MCF 10A (cell line): Measurements from ENCODE around the gene RAB14. TPM values are rescaled to one million over a fixed set of nuclear protein-coding genes. Genes with fewer than 3 reads are reported as not detected.
A peak's percentile ranks its signal among the peaks of the same experiment; 100 is the strongest.
"Not testable (repeated sequence)": the region's sequence is repeated elsewhere in the genome, so short reads cannot be mapped to it uniquely, and the experiment has no call there.

Experiments
- BruUV-seq: library from RNA; stranded (reverse); fragments of 400-500 nt; replicated peaks from 2 replicates; lab custom pipeline; 2021; lab: Mats Ljungman, UMichigan
- CTCF ChIA-PET: fragments of 300-600 bp; sonication (Branson Sonifier 250); formaldehyde crosslinking; extraction: SDS; loops from one replicate; lab custom pipeline; 2021; ENCODE audit warnings: antibody characterized with exemption, inconsistent platforms; lab: Yijun Ruan, JAX
- POLR2A ChIA-PET: fragments of 300-600, 350-650 bp; sonication (Branson Sonifier 250); formaldehyde crosslinking; extraction: SDS; loops from one replicate; lab custom pipeline; 2020; ENCODE audit warnings: antibody characterized with exemption, inconsistent platforms; lab: Yijun Ruan, JAX
- DNase-seq: peaks from one replicate; pipeline ENCODE4 v3.0.0-alpha.2; 2018; ENCODE audit not compliant: unreplicated experiment
- H3K27ac Mint-ChIP-seq: one replicate; pipeline ENCODE4 v1.8.0; 2022; ENCODE audit warnings: mild to moderate bottlenecking, low read depth, mixed read lengths; ENCODE audit not compliant: unreplicated experiment
- H3K27me3 Mint-ChIP-seq: one replicate; pipeline ENCODE4 v1.8.0; 2022; ENCODE audit warnings: mixed read lengths; ENCODE audit not compliant: insufficient read depth, unreplicated experiment
- H3K36me3 Mint-ChIP-seq: one replicate; pipeline ENCODE4 v1.8.0; 2022; ENCODE audit warnings: mild to moderate bottlenecking, moderate library complexity, mixed read lengths; ENCODE audit not compliant: insufficient read depth, unreplicated experiment
- H3K4me1 Mint-ChIP-seq: one replicate; pipeline ENCODE4 v1.8.0; 2022; ENCODE audit warnings: mixed read lengths; ENCODE audit not compliant: insufficient read depth, unreplicated experiment
- H3K4me3 Mint-ChIP-seq: one replicate; pipeline ENCODE4 v1.8.0; 2022; ENCODE audit warnings: mild to moderate bottlenecking, moderate library complexity, mixed read lengths; ENCODE audit not compliant: unreplicated experiment
- H3K9me3 Mint-ChIP-seq: one replicate; pipeline ENCODE4 v1.8.0; 2022; ENCODE audit warnings: mixed read lengths; ENCODE audit not compliant: unreplicated experiment
- intact Hi-C: fragments of 100-400 bp; cut with micrococcal nuclease; formaldehyde crosslinking; loops from 2 replicates; pipeline ENCODE4 v1.14.1; 2022
- total RNA-seq: library from RNA; stranded (reverse); gene quantifications from 2 replicates; pipeline ENCODE4 v1.2.3, GENCODE V29; 2022
- TF ChIP-seq, protein P1 (sequence below): fragments of 200-600 bp; IDR thresholded peaks from one replicate; pipeline ENCODE4 v1.8.0; 2022; ENCODE audit warnings: antibody characterized with exemption, mild to moderate bottlenecking; ENCODE audit not compliant: unreplicated experiment

The RAB14 gene
- total RNA-seq, 1 experiment from 2014 or later = 65.8 TPM

DNA sequence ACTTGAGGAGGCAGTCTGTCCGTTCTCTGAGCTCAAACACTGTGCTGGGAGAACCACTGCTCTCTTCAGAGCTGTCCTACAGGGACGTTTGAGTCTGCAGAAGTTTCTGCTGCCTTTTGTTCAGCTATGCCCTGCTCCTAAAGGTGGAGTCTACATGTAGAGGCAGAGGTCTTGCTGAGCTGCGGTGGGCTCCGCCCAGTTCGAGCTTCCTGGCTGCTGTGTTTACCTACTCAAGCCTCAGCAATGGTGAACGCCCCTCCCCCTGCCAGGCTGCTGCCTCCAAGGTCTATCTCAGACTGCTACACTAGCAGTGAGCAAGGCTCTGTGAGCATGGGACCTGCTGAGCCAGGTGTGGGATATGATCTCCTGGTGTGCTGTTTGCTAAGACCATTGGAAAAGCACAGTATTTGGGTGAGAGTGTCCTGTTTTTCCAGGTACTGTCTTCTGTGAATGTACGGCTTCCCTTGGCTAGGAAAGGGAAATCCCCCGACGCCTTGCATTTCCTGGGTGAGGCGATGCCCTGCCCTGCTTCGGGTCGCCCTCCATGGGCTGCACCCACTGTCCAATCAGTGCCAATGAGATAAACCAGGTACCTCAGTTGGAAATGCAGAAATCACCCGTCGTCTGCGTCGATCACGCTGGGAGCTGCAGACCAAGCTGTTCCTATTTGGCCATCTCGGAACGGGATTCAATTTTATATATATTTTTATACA is 68.4 kb downstream of the RAB14 start:
- CTCF ChIA-PET = interaction anchor here (0.6 to 1.3 kb wide), 3 partner anchors 9 to 73 kb away, joined by 3 read pairs; no protein-coding TSS in a partner anchor
- peak; percentile 24 for DNase-seq

DNA sequence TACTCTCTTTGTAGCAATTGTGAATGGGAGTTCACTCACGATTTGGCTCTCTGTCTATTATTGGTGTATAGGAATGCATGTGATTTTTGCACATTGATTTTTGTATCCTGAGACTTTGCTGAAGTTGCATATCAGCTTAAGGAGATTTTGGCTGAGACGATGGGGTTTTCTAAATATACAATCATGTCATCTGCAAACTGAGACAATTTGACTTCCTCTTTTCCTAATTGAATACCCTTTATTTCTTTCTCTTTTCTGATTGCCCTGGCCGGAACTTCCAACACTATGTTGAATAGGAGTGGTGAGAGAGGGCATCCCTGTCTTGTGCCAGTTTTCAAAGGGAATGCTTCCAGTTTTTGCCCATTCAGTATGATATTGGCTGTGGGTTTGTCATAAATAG is 72.3 kb downstream of the RAB14 start:
- POLR2A ChIA-PET = interaction anchor here (1.9 kb wide), 1 partner anchor 8 kb away, joined by 7 read pairs; no protein-coding TSS in a partner anchor
- H3K27ac Mint-ChIP-seq, H3K27me3 Mint-ChIP-seq, DNase-seq, CTCF ChIA-PET, intact Hi-C loops, H3K4me1 Mint-ChIP-seq, H3K4me3 Mint-ChIP-seq, BruUV-seq, H3K9me3 Mint-ChIP-seq: not testable (repeated sequence)
- peaks cover 16% of the 10 kb centered on the region for H3K36me3 Mint-ChIP-seq

More for the DNA sequence above, 68.4 kb downstream of the RAB14 start:
- BruUV-seq = no TSS peak
- intact Hi-C loops = no loop called here
- H3K4me3 Mint-ChIP-seq = no peak overlapping the region
- no peak overlapping the region for H3K27ac Mint-ChIP-seq
- peaks cover 26% of the 10 kb centered on the region for H3K36me3 Mint-ChIP-seq
- H3K4me1 Mint-ChIP-seq = no peaks in the 10 kb centered on the region
- no peaks in the 10 kb centered on the region for H3K27me3 Mint-ChIP-seq
- POLR2A ChIA-PET = interaction anchor here (0.6 to 1.3 kb wide), 3 partner anchors 9 to 61 kb away, joined by 4 to 11 read pairs (median 5); no protein-coding TSS in a partner anchor
- TF ChIP-seq, protein P1, sequence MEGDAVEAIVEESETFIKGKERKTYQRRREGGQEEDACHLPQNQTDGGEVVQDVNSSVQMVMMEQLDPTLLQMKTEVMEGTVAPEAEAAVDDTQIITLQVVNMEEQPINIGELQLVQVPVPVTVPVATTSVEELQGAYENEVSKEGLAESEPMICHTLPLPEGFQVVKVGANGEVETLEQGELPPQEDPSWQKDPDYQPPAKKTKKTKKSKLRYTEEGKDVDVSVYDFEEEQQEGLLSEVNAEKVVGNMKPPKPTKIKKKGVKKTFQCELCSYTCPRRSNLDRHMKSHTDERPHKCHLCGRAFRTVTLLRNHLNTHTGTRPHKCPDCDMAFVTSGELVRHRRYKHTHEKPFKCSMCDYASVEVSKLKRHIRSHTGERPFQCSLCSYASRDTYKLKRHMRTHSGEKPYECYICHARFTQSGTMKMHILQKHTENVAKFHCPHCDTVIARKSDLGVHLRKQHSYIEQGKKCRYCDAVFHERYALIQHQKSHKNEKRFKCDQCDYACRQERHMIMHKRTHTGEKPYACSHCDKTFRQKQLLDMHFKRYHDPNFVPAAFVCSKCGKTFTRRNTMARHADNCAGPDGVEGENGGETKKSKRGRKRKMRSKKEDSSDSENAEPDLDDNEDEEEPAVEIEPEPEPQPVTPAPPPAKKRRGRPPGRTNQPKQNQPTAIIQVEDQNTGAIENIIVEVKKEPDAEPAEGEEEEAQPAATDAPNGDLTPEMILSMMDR = no peak
- no peaks in the 10 kb centered on the region for H3K9me3 Mint-ChIP-seq

Other genes with a start within 250 kb of the RAB14 start
- 3.2 and 4.2 TPM in 2 replicates for gene C5, start 151.6 kb downstream of the RAB14 start, total RNA-seq
- gene CNTRL, start 126.9 kb downstream of the RAB14 start, total RNA-seq = 11.6 and 18.9 TPM in 2 replicates
- 21.9 and 24.9 TPM in 2 replicates for gene GSN, start 66.3 kb upstream of the RAB14 start, total RNA-seq
- gene STOM, start 168.4 kb upstream of the RAB14 start, total RNA-seq = 200 and 231 TPM in 2 replicates